Glomerular visceral epithelial cell (primary cell): ENCODE data around the gene ZNF79.

Experiments
- DNase-seq: peaks from one replicate; pipeline ENCODE4 v3.0.0-alpha.2; 2016; ENCODE audit errors: extremely low spot score

Gene ZNF79

GRCh38 chr9:127398275-127398647 is 25.9 kb upstream of the ZNF79 start:
- no peak for DNase-seq

DNA sequence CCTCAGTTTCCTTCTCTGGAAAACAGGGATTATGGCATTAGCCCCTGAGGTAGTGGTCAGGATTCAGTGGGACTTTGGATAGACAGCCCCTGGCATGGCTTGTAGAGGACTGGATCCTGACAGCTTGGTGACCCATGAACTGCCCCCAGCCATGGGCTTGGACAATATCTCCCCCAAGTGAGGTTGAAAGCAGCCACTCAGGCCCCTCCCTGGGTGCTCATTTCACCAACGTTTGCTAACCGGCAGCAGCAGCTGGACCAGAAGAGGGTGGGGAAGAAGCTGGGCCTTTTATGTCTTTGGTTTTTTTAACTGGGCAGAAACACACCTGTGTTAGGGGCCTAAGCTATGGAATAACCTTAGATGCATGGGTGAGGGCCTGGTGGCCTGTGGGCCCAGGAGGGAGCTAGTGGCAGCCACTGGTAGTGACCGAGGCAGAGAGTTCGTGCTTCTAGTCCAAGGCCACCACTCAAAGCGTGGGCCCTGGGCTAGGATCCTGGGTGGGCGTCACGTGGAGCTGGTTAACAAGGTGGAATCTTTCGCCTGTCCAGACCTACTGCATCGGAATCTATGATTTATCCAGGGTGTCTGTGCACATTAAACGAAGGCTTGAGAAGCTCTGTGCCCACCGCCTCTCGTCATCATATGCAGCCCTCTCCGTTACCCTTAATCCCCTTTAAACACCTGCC is 25.3 kb upstream of the ZNF79 start:
- DNase-seq = no peak

DNA sequence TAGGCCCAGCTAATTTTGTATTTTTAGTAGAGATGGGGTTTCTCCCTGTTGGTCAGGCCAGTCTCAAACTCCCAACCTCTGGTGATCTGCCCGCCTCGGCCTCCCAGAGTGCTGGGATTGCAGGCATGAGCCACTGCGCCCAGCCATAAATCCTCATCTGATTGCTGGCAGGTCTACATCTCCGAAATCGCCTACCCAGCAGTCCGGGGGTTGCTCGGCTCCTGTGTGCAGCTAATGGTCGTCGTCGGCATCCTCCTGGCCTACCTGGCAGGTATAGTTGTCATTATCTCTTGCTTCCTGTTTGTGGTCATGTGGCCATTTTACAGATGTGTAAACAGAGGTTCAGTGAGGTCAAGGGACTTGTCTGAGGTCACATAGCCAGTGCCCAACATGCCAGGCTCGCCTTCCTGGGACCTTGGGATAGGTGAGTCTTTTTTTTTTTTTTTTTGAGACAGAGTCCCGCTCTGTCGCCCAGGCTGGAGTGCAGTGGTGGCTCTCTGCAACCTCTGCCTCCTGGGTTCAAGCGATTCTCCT is 24.4 kb upstream of the ZNF79 start:
- no peak for DNase-seq

DNA sequence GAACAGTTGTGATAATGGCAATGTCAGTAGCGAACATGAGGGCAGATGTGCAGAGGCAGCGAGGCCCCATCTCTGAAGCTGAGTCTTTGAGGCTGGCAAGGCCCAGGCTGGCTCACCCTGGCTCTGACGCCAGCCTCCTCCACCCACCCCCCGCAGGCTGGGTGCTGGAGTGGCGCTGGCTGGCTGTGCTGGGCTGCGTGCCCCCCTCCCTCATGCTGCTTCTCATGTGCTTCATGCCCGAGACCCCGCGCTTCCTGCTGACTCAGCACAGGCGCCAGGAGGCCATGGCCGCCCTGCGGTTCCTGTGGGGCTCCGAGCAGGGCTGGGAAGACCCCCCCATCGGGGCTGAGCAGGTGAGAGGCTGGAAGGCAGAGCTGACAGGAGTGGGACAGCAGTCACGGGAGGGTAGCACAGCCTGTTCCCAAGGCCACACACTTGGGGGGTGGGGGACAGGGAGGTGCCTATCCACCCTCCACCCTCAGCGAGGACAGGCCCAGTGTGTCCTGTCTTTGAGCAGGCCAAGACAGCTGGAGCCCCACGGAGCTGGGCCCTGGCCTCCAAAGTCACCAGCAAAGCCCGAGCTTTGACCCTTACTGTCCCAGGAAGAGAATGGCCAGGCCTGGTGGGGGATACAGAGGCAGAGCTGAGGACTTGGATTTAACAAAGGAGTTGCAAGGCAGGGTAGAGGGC is 21.6 kb upstream of the ZNF79 start:
- DNase-seq = no peak

- no peak for DNase-seq
Observed at GRCh38 chr9:127403507-127404192, 20.5 kb upstream of the ZNF79 start.

GRCh38 chr9:127404631-127405030 is 19.6 kb upstream of the ZNF79 start:
- DNase-seq = no peak

DNA sequence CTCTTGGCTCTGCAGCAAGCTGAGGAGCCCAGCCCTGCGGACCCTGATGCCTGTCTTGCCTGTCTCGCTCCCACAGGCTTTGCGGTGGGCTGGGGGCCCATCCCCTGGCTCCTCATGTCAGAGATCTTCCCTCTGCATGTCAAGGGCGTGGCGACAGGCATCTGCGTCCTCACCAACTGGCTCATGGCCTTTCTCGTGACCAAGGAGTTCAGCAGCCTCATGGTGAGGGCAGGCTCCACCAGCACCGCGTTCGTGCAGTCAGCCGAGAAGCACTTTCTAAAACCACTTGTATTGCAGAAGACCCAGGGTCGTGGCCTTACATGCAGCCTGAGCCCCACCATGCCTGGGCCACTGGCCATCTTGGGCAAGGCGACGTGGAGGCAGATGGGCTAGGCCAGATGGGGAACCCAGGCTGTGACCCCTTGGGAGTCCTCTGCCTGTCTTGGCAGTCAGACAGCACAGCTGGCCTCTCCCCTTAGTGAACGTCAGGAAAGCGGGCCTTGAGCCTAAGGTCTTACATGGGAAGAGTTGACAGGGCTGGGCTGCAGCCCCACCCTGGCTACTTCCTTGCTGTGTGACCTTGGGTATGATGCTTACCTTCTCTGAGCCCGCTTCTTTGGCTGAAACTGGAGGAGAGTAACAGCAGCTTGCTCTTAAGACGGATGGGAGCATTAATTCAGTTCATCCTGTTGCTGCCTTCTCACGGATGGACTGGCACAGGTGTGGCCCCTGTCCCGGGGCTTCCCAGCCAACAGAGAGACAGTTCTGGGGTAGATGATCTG is 18.6 kb upstream of the ZNF79 start:
- DNase-seq = no peak

DNA sequence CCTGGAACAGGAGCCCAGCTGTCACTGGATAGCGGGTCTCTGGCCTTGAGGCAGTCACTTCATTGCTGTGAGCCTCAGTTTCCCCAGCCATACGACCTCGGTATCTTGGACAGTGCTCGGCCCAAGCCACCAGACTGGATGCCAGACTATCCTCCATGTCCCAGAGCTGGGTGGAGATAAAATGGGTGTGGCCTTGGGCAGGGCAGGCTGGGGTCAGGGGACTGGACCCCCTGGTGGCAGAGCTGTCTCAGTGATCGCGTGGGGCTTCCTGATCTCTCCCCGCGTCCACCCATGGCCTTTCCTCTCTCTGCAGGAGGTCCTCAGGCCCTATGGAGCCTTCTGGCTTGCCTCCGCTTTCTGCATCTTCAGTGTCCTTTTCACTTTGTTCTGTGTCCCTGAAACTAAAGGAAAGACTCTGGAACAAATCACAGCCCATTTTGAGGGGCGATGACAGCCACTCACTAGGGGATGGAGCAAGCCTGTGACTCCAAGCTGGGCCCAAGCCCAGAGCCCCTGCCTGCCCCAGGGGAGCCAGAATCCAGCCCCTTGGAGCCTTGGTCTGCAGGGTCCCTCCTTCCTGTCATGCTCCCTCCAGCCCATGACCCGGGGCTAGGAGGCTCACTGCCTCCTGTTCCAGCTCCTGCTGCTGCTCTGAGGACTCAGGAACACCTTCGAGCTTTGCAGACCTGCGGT is 17.2 kb upstream of the ZNF79 start:
- no peak for DNase-seq

DNA sequence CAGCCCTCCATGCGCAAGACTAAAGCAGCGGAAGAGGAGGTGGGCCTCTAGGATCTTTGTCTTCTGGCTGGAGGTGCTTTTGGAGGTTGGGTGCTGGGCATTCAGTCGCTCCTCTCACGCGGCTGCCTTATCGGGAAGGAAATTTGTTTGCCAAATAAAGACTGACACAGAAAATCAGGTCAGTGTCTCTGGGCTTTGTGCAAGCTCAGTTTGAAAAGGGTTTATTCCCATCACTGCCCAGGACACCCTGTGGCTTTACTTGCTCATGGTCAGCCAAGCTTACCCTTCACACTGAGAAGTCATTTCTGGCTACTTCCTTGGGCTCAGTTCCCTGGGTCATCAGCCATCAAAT is 16.7 kb upstream of the ZNF79 start:
- no peak for DNase-seq

DNA sequence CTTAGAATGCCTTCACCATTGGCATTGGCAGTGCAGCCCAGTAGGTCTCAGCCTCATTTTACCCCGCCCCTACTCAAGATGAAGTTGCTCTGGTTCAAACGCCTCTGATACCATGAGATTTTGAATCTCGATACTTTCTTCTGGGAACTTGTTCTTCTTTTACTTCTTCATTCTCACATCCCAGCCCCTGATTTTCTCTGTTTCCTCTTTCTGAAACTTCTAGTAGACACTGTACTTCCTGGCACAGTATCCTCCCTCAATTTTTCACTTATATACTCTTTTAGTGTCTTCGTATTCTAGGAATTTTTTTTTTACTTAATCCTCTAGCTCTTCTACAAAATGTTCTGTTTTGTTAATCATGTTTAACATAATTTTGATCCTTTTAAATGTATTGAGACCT is 13.1 kb upstream of the ZNF79 start:
- no peak for DNase-seq

DNA sequence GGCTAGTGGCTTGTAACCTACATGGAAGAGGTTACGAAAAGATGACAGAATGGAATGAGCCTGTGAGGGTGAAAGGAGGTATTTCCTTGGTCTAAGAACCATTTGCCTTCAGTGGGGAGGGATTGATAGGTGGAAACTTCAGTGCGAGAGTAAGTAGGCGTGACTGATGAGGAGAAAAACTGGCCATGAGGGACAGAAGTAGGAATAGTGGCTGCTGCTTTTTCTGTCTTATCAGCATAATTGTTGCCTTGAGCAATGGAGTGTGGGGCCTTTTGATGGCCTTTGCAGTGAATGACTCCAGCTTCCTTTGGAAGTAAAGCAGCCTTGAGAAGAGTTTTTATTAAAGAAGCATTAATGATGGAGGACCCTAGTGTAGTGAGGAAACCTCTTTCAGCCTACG is 9.0 kb upstream of the ZNF79 start:
- DNase-seq = no peak

- DNase-seq = no peak
Observed at GRCh38 chr9:127415657-127416056, 8.5 kb upstream of the ZNF79 start.

DNA sequence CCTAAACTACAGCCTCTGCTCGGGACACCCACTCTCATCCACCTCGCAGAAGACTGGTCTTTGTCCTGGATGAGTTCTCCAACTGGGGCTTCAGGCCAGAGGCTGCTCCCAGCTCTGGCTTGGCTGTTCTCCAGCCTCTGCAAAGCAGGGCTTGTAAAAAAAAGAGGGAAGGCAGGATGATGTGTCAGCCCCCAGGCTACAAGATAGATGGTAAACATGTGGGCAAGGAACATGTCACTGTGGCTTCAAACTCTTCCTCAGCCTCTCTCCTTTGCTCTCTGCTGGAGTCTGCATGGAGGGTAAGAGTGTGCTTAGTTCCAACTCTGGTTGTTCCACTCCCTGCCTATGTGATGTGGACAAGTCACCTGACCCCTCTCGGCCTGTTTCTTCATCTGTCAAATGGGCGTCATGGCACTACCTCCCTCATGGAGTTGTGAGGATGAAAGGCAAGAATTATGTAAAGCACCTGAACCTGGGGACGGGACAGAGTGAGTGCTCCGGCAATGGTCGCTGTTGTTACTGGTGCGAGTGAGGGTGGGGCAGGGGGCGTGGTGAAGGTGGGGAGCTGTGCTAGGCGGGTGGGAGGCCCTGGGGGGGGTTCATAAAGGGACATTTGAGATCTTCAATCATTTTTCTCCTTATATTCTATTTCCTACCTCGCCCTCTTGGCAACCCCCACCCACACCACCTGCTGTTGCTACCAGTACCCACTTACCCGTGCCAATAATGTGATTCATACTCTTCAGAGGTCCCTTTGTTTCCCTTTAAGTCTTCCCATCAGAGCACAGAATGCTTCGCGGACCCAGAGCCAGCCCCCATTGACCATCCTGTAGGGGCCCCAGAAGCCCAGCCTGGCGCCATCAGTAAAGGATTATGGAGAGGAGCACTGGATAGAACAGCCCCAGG is 6.8 kb upstream of the ZNF79 start:
- DNase-seq = no peak

DNA sequence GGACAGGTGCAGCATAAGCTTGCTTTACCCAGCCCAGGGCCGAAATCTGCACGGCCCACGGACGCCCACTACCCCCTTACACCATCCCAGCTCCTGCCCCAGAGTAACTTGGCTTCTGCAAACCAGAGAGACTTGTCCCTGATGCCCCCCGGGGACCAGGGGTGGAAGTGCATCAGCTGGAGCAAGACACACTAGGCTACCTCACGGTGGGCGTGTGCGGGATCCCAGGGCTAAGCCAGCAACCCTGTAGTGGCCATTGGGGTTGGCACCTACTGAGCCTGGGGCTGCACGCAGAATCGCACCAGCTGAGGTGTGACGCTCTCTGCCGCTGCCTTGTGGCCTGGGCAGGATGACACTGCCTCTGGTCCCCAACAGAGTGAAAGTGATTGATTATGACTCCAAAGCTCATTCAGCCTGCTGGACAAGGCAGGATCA is 6.1 kb upstream of the ZNF79 start:
- no peak for DNase-seq

DNA sequence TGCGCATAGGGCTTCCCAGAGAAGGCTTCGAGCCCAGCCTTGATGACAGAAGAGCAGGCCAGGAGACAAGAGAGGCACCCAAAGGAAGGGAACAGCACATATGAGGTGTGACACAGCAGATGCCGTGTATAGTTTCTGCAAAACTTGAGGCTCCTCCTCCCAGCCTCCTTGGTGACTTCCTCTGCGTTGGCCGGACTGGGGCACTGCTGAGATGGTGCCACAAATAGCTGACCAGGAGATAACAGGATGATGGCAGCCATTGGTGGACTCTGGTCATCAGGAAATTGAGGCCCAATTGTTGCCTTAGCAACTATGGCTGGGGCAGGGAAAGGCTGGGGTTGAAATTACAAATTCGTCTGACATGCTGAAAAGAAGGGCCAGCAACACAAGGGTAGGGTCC is 4.8 kb upstream of the ZNF79 start:
- no peak for DNase-seq

DNA sequence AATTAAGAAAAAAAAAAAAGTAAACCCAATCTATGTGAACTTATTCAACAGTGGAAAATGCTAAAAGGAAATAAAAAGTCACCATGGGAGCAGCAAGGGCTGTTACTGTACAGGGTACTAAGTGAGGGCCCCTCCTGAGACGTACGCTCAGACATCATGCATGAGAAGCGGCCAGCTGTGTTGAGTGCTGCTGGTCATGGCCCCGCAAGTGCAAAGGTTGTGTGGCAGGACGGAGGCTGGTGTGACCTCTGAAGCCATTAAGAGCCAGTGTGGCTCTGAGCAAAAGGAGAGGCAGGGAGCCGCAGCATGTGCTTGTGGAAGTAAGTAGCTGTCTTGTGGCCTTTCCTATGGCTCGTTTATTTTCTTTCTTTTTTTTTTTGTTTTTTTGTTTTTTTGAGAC is 3.1 kb upstream of the ZNF79 start:
- DNase-seq = no peak

GRCh38 chr9:127422133-127422782 is 1.9 kb upstream of the ZNF79 start:
- no peak for DNase-seq

DNA sequence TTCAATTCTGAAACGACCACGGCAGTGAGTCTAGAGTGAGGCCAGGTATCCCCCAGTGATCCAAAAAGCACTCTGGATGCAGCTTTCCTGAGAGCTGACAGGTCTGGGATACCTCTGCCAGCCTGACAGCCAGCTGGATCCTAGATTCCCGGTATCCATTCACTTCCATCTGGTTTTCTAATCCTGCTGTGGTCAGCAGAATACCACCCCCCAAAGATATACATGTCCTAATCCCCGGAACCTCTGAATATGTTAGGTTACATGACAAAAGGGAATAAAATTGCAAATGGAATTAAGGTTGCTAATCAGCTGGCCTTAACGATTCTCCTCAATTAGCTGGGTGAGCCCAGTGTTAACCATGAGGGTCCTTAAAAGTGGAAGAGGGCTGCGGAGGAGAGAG is 1.4 kb upstream of the ZNF79 start:
- no peak for DNase-seq

- no peak for DNase-seq
Observed at GRCh38 chr9:127423476-127423933, 677 bp upstream of the ZNF79 start.

- no peak for DNase-seq
Observed at GRCh38 chr9:127424676-127424999, 456 bp downstream of the ZNF79 start.
